Osteoblast (primary cell): ENCODE results near the gene ZNF280A. TPM values are rescaled to one million over a fixed set of nuclear protein-coding genes. Genes with fewer than 3 reads are reported as not detected.

Experiments used
- DNase-seq: peaks from one replicate; pipeline ENCODE4 v3.0.0; 2011; ENCODE audit warnings: low spot score, mixed read lengths; ENCODE audit not compliant: insufficient read length; ENCODE audit errors: missing footprints
- H2AFZ ChIP-seq: 2 replicates; pipeline ENCODE4 v1.6.0; 2011; ENCODE audit warnings: mild to moderate bottlenecking, low read length
- H3K27ac ChIP-seq: 2 replicates; pipeline ENCODE4 v1.5.1; 2011; ENCODE audit warnings: mild to moderate bottlenecking, low read depth, low read length, moderate library complexity
- H3K27me3 ChIP-seq: 2 replicates; pipeline ENCODE4 v1.6.0; 2012; ENCODE audit warnings: mild to moderate bottlenecking, control low read depth, inconsistent platforms, low read length, moderate library complexity; ENCODE audit not compliant: insufficient read depth
- H3K36me3 ChIP-seq: 2 replicates; pipeline ENCODE4 v1.5.1; 2011; ENCODE audit warnings: mild to moderate bottlenecking, low read length, control low read depth, moderate library complexity; ENCODE audit not compliant: insufficient read depth
- H3K4me1 ChIP-seq: 2 replicates; pipeline ENCODE4 v1.5.1; 2011; ENCODE audit warnings: mild to moderate bottlenecking, low read length, control low read depth, moderate library complexity; ENCODE audit not compliant: insufficient read depth
- H3K4me2 ChIP-seq: 2 replicates; pipeline ENCODE4 v1.6.0; 2011; ENCODE audit warnings: mild to moderate bottlenecking, low read length; ENCODE audit not compliant: insufficient read depth
- H3K4me3 ChIP-seq: fragments of 200-600 bp; sonication (generic); 3 replicates; pipeline ENCODE4 v1.5.1; 2012; ENCODE audit warnings: mild to moderate bottlenecking, low read length, inconsistent platforms; ENCODE audit not compliant: insufficient read depth
- H3K79me2 ChIP-seq: 2 replicates; pipeline ENCODE4 v1.6.0; 2012; ENCODE audit warnings: mild to moderate bottlenecking, low read length, control low read depth, inconsistent platforms; ENCODE audit not compliant: insufficient read depth
- H3K9me3 ChIP-seq: 2 replicates; pipeline ENCODE4 v1.5.1; 2011; ENCODE audit warnings: low read depth, low read length, control low read depth
- H4K20me1 ChIP-seq: 2 replicates; pipeline ENCODE4 v1.6.0; 2012; ENCODE audit warnings: mild to moderate bottlenecking, low read length, control low read depth; ENCODE audit not compliant: insufficient read depth
- total RNA-seq: library from RNA; depleted of rRNA; stranded (reverse); fragments of >200 nt; gene quantifications from 2 replicates; pipeline ENCODE4 v1.2.3, GENCODE V29; 2012
- TF ChIP-seq, protein P1 (sequence below): IDR thresholded peaks from 2 replicates; pipeline ENCODE4 v1.5.1; 2011; ENCODE audit warnings: mild to moderate bottlenecking, low read depth, low read length, moderate library complexity; ENCODE audit errors: extremely low read depth

ZNF280A gene
- total RNA-seq, 1 donor = not detected

DNA sequence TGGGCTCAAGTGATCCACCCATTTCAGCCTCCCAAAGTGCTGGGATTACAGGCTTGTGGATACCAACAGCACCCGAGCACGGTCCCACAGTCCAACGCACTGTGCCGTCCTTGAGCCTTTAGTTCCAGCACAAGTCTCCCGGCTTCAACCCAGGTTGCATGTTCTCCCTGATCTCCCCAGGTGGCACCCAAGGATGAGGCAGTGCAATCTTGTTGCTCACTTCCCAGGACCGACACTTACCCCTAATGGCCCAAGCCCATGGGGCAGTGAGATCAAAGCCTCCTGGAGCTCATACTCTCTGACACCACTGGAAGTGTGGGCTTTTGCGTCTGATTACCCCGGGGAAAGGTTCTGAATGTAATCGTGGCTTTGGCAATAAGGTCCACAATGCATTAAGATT, 35.5 kb upstream of the ZNF280A start:
- Histone ChIP-seq H3K4me1 (no peaks in the 10 kb centered on the region), H3K36me3 (no peaks in the 10 kb centered on the region), H3K4me3 (no peak overlapping the region), H4K20me1 (no peaks in the 10 kb centered on the region), H3K27ac (no peak overlapping the region), H3K79me2 (no peaks in the 10 kb centered on the region), H3K9me3 (no peaks in the 10 kb centered on the region), H3K27me3 (no peaks in the 10 kb centered on the region), H2AFZ (no peak overlapping the region), H3K4me2 (no peak overlapping the region)
- TF ChIP-seq, protein P1, sequence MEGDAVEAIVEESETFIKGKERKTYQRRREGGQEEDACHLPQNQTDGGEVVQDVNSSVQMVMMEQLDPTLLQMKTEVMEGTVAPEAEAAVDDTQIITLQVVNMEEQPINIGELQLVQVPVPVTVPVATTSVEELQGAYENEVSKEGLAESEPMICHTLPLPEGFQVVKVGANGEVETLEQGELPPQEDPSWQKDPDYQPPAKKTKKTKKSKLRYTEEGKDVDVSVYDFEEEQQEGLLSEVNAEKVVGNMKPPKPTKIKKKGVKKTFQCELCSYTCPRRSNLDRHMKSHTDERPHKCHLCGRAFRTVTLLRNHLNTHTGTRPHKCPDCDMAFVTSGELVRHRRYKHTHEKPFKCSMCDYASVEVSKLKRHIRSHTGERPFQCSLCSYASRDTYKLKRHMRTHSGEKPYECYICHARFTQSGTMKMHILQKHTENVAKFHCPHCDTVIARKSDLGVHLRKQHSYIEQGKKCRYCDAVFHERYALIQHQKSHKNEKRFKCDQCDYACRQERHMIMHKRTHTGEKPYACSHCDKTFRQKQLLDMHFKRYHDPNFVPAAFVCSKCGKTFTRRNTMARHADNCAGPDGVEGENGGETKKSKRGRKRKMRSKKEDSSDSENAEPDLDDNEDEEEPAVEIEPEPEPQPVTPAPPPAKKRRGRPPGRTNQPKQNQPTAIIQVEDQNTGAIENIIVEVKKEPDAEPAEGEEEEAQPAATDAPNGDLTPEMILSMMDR = no peak
- peak; percentile 58 for DNase-seq

DNA sequence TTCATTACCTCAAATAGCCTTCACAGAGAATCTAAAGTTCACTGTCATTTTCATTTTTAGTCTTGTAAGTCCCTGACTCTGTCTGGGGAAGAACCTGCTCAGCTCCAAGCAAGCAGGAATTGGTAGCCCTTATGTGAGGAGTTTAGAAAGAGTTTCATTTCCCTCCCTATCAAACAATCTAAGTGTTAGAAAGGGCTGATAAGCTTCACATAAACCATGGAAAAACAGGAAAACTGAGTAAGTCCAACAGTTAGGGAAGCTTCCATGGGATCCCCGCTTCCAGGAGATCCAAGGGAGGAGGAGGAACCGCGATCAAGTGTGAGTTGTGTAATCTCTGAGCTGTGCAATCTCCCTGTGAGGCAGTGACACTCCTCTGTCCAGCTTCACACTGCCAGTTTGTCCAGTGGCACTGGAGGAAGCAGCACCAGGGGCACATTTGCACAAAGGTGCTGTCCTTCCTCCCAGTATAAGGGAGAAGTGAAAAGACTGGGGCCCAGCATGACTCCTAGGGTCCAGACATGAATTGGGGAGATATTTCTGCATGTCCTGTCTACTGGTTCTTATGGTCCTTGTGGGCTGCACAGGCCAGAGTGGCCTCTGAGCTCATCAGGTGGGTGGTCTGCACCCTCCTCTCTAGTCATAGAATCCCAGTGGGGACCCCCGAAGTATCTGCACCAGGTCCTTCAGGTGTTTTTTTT, 34.7 kb upstream of the ZNF280A start:
- Histone ChIP-seq H3K27ac (no peak overlapping the region), H3K27me3 (no peaks in the 10 kb centered on the region), H3K4me1 (no peaks in the 10 kb centered on the region), H2AFZ (no peak overlapping the region), H3K4me3 (no peak overlapping the region), H3K36me3 (no peaks in the 10 kb centered on the region), H3K79me2 (no peaks in the 10 kb centered on the region), H3K9me3 (no peaks in the 10 kb centered on the region), H4K20me1 (no peaks in the 10 kb centered on the region), H3K4me2 (no peak overlapping the region)
- TF ChIP-seq, protein P1 = no peak
- peak; percentile 73 for DNase-seq

DNA sequence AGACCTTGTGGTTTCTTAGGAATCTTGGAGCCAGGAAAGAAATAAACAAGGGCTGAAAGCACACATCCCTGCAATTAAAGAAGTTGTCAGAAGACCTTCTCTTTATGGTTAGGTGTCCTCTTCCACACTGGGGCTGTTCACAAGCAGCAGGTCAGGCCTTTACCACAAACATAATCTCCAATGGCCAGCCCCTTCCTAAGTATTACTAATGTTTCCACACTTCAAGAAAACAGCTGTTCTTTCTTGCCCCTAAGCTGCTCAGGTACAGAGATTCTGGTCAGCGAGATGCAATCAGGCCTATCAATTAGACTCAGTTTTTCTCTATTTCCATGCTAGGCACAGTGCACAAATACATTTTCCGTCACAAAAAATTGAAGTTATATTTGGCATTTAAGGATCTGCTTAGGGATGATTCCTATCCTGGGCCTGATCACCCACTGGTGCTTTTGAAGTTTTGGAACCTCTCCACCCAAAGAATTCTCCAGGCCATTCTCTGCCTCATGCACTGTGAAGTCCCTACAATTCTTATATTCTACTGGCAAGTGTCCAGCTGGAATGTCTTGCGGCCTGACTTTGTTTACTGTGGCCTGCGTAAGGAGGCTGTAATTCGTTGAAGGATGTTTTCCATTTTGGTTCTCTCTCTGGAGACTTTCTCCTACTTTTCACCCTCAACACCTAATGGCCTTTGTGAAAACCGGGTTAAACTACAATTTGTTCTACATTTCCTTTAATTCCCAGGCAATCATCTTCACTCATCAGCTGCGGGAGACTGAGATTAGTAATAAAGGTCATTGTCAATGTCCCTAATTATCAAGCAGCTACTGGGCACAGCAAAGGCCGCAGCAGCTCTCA, 33.9 kb upstream of the ZNF280A start:
- H4K20me1 ChIP-seq = no peaks in the 10 kb centered on the region
- H2AFZ ChIP-seq = no peak overlapping the region
- H3K9me3 ChIP-seq = no peaks in the 10 kb centered on the region
- no peaks in the 10 kb centered on the region for H3K27me3 ChIP-seq
- no peaks in the 10 kb centered on the region for H3K4me1 ChIP-seq
- TF ChIP-seq, protein P1 = no peak
- no peaks in the 10 kb centered on the region for H3K36me3 ChIP-seq
- H3K4me2 ChIP-seq = no peak overlapping the region
- no peak for DNase-seq
- no peaks in the 10 kb centered on the region for H3K79me2 ChIP-seq
- H3K27ac ChIP-seq = no peak overlapping the region
- no peak overlapping the region for H3K4me3 ChIP-seq

DNA sequence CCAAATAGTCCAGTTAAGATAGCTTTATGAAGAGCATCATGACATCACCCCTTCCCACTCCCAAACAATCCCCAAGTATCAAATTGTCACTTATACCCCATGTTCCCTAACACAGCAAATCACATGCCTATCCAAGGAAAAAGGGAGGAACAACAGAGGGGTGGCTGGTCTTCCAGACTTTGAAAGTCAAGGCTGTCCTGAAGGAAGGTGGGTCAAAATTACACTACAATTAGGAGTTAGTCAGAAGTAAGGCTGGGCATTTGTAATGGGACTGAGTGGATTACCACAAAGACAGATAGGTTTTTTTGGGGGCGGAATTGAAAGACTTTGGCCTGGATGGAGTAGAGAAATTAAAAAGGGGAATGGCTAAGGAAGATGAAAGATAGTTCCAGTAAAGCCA, 33.1 kb upstream of the ZNF280A start:
- Histone ChIP-seq H3K79me2 (no peaks in the 10 kb centered on the region), H4K20me1 (no peaks in the 10 kb centered on the region), H3K27me3 (no peaks in the 10 kb centered on the region), H3K27ac (no peak overlapping the region), H3K4me3 (no peak overlapping the region), H3K9me3 (no peaks in the 10 kb centered on the region), H3K36me3 (no peaks in the 10 kb centered on the region), H3K4me1 (no peaks in the 10 kb centered on the region), H2AFZ (no peak overlapping the region), H3K4me2 (no peak overlapping the region)
- no peak for DNase-seq
- TF ChIP-seq, protein P1 = no peak
